ENCODE measurements around the gene PXK.
"Not testable (repeated sequence)": the region's sequence is repeated elsewhere in the genome, so short reads cannot be mapped to it uniquely, and the experiment has no call there.

PXK gene

DNA sequence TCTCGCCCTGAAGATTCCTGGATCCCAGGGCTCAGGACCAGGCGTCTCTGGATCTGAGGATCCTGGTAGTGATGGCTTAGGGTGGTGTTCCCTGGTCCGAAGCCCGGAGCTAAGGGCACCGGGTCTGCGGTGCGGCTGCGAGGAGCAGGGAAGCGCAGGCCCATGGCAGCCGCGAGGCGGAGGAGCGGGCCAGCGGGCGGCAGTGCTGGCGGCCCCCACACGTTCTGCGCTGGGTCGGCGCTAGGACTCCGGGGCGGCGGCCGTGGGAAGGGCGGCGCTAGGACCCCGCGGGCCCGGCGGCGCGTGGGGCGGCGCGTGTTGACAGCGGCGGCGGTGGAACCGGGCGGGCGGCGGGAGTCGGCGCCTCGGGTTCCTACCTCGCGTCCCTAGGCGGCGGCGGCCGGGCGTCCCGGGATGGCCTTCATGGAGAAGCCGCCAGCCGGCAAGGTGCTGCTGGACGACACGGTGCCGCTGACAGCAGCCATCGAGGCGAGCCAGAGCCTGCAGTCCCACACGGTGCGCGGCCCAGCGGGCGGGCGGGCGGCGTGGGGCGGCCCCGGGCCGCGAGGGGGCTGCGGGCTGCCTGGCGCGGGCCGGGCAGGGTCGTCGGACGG lies at the start of gene PXK:
Gene PXK (plus strand): TSS at position 318 of the 614 bp plus-strand sequence. CDS start 97 bp downstream, at position 415.
- FAIRE-seq (no peak), DNase-seq (ENCODE audit: insufficient read length, low spot score) (peak; percentile 65)
- no peak for TF ChIP-seq POLR2A (IDR thresholded peaks at IDR 0.05; ENCODE audit: low read depth, low read length)

- no peak for DNase-seq (ENCODE audit: insufficient read length, low spot score)
- no peak for TF ChIP-seq POLR2A (IDR thresholded peaks at IDR 0.05; ENCODE audit: low read depth, low read length)
- FAIRE-seq = no peak
These were observed 47.4 kb upstream of the PXK start for GRCh38 chr3:58285334-58285733.

DNA sequence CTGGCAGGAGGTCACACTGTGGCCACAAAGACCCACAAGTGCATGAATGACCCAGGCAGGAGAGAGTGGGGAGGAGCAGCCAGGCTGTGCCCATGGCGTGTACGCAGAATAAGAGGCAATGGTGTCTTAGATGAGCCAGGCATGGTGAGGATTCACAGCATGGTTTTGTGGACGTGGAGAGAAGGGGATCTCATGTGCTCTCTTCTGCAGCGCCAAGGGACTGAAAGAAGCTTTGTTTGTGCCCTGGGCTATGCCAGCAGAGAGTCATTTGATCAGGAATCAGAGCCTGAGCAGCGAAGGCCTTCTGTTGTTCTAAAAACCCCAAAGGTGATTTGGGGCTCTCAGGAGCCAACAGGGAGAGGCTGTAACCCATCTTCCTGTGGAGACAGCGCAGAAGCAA lies 45.3 kb upstream of the PXK start:
- no peak for TF ChIP-seq POLR2A (IDR thresholded peaks at IDR 0.05; ENCODE audit: low read depth, low read length)
- no peak for FAIRE-seq
- no peak for DNase-seq (ENCODE audit: insufficient read length, low spot score)

- no peak for FAIRE-seq
- no peak for TF ChIP-seq POLR2A (IDR thresholded peaks at IDR 0.05; ENCODE audit: low read depth, low read length)
- DNase-seq (ENCODE audit: insufficient read length, low spot score) = no peak
These were observed 44.5 kb upstream of the PXK start for GRCh38 chr3:58288011-58288728.

- not testable (repeated sequence) for DNase-seq (ENCODE audit: insufficient read length, low spot score); FAIRE-seq
These were observed 43.6 kb upstream of the PXK start for GRCh38 chr3:58288964-58289613.

GRCh38 chr3:58290446-58290845 lies 42.2 kb upstream of the PXK start:
- not testable (repeated sequence) for FAIRE-seq; DNase-seq (ENCODE audit: insufficient read length, low spot score)

DNA sequence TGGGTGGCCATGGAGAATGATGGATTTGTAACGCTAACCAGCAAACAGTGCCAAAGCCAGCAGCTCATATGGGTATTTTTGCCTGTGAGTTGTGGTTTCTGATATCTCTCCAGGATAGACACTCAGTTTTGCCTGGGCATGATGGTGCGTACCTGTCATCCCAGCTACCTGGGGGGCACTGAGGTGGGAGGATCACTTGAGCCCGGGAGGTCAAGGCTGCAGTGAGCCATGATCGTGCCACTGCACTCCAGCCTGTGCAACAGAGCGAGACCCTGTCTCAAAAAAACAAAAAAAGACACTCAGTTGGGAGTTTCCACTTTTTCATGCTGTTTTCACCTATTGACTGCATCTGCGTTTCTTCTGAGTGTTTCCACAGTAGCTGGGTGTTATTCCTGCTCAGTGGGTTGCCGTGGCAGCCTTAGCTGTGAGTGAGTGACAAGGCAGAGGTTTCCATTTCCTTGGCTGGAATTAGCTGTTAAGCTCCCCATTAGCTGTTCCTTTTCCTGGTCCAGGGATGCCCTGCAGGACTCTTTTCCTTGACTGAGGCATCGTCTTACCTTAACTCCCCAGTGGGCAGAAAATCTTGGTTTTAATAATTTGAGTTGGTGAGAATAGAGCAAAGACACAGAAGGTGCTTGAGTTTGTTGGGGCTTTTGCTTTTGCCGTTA lies 40.9 kb upstream of the PXK start:
- TF ChIP-seq POLR2A (IDR thresholded peaks at IDR 0.05; ENCODE audit: low read depth, low read length) = no peak
- DNase-seq (ENCODE audit: insufficient read length, low spot score) (no peak), FAIRE-seq (no peak)

GRCh38 chr3:58292866-58293265 lies 39.8 kb upstream of the PXK start:
- no peak for DNase-seq (ENCODE audit: insufficient read length, low spot score)
- no peak for TF ChIP-seq POLR2A (IDR thresholded peaks at IDR 0.05; ENCODE audit: low read depth, low read length)
- FAIRE-seq = no peak

DNA sequence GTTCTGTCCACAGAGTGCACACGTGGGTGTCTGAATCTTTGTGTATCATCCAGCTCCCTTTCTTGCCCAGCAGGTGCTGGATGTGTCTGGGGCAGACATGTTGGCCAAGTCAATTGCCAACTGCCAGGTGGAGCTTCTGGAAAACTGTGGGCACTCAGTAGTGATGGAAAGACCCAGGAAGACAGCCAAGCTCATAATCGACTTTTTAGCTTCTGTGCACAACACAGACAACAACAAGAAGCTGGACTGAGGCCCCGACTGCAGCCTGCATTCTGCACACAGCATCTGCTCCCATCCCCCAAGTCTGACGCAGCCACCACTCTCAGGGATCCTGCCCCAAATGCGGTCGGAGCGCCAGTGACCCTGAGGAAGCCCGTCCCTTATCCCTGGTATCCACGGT lies 39.2 kb upstream of the PXK start:
- no peak for TF ChIP-seq POLR2A (IDR thresholded peaks at IDR 0.05; ENCODE audit: low read depth, low read length)
- no peak for DNase-seq (ENCODE audit: insufficient read length, low spot score)

GRCh38 chr3:58296269-58296668 lies 36.4 kb upstream of the PXK start:
- DNase-seq (ENCODE audit: insufficient read length, low spot score) (no peak), FAIRE-seq (no peak)
- no peak for TF ChIP-seq POLR2A (IDR thresholded peaks at IDR 0.05; ENCODE audit: low read depth, low read length)

More for the DNA sequence above, 39.2 kb upstream of the PXK start:
- FAIRE-seq = no peak

DNA sequence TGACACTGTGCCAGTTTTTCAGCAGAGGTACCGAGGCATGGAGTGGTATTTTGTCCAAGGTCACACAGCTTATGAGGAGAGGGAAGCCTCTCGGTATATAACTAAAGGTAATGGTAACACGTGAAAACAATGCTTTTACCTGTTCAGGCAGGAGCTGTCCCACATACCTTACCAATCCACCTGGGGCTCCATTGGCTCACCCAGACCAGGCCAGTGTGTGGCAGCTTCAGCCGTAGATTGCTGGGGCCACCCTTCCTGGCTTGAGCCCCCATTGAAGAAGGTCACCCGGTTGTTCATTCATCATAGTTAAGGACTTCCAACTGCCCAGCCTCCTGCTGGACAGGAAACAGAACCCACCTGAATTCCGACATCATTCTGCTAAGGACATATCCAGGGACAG lies 35.8 kb upstream of the PXK start:
- no peak for TF ChIP-seq POLR2A (IDR thresholded peaks at IDR 0.05; ENCODE audit: low read depth, low read length)
- no peak for DNase-seq (ENCODE audit: insufficient read length, low spot score)
- no peak for FAIRE-seq

- DNase-seq (ENCODE audit: insufficient read length, low spot score) (no peak), FAIRE-seq (no peak)
- TF ChIP-seq POLR2A (IDR thresholded peaks at IDR 0.05; ENCODE audit: low read depth, low read length) = no peak
These were observed 34.5 kb upstream of the PXK start for GRCh38 chr3:58298190-58298589.

GRCh38 chr3:58299075-58299474 lies 33.6 kb upstream of the PXK start:
- DNase-seq (ENCODE audit: insufficient read length, low spot score) = no peak
- FAIRE-seq = no peak
- TF ChIP-seq POLR2A (IDR thresholded peaks at IDR 0.05; ENCODE audit: low read depth, low read length) = no peak

GRCh38 chr3:58299839-58300516 lies 32.7 kb upstream of the PXK start:
- DNase-seq (ENCODE audit: insufficient read length, low spot score) = no peak
- no peak for TF ChIP-seq POLR2A (IDR thresholded peaks at IDR 0.05; ENCODE audit: low read depth, low read length)
- FAIRE-seq = no peak

Data from H54 (cell line).